ENCODE measurements around the gene BMAL1. TPM values are rescaled to one million over a fixed set of nuclear protein-coding genes. Genes with fewer than 3 reads are reported as not detected.

The BMAL1 gene
- total and polyA plus RNA-seq, 2 of the 8 experiments (the other 6 are each of a cell fraction or from before 2014, with no cell fraction given): 6.8 to 6.9 TPM

- Histone ChIP-seq H4K8ac (ENCODE audit: extremely low read depth, insufficient read depth, low read length) (no peak overlapping the region), H3K27me3 (replicated peaks in 1 of 4; ENCODE audit: control insufficient read depth in 3 of 4, extremely low read depth in 1 of 4, insufficient read depth in 3 of 4, low read length in 3 of 4) (no peaks in the 10 kb centered on the region), H3K79me2 (ENCODE audit: control insufficient read depth in 1 of 2, insufficient read depth in 2 of 2, low read length in 2 of 2) (0 out of 4 replicates have a peak, but pooled peaks cover 0 to 7% of the 10 kb centered on the region in 2 experiments), H3K18ac (ENCODE audit: extremely low read depth, low read length) (no peak overlapping the region), H3K4me2 (ENCODE audit: insufficient read depth in 1 of 2, low read depth in 2 of 2, low read length in 2 of 2) (no peak overlapping the region), H2BK15ac (ENCODE audit: low read length) (no peak overlapping the region), H3K4ac (replicated peaks; ENCODE audit: insufficient read length, low read depth, low read length) (no peak overlapping the region), H3K23ac (ENCODE audit: insufficient read length) (no peak overlapping the region), H4K5ac (ENCODE audit: insufficient read length, low read depth, low read length) (no peak overlapping the region), H3K23me2 (ENCODE audit: low read depth, low read length) (no peaks in the 10 kb centered on the region; the same call in 1 of the 2 replicates), H3K9me3 (ENCODE audit: insufficient read depth in 2 of 2, low read depth in 1 of 2, low read length in 1 of 2) (no peaks in the 10 kb centered on the region), H3K27ac (ENCODE audit: low read depth, low read length) (no peak overlapping the region), H2AK5ac (ENCODE audit: low read depth, low read length) (no peak overlapping the region), H3K9ac (replicated peaks in 1 of 4; ENCODE audit: extremely low read depth in 1 of 4, low read depth in 3 of 4, low read length in 3 of 4) (no peak overlapping the region), H3K56ac (replicated peaks; ENCODE audit: insufficient read length, low read depth, low read length) (no peak overlapping the region), H3K14ac (ENCODE audit: insufficient read length) (no peak overlapping the region), H3K4me3 (ENCODE audit: extremely low read depth in 1 of 4, insufficient read depth in 2 of 4, low read depth in 3 of 4, low read length in 4 of 4) (no peak overlapping the region), H3K36me3 (ENCODE audit: control insufficient read depth in 2 of 4, insufficient read depth in 4 of 4, low read length in 3 of 4) (no peaks in the 10 kb centered on the region), H2BK12ac (ENCODE audit: low read depth, low read length) (no peak overlapping the region), H4K91ac (replicated peaks; ENCODE audit: insufficient read length, low read length) (no peak overlapping the region), H3K4me1 (replicated peaks in 1 of 4; ENCODE audit: control insufficient read depth in 3 of 4, insufficient read depth in 4 of 4, low read length in 3 of 4) (peaks cover 0 to 6% (median 3%) of the 10 kb centered on the region in 4 experiments; a peak in 5 of 7 replicates), H4K20me1 (replicated peaks in 1 of 2; ENCODE audit: control insufficient read depth in 1 of 2, insufficient read depth in 2 of 2, low read length in 2 of 2) (peaks cover 0 to 3% of the 10 kb centered on the region in 2 experiments), H3K79me1 (ENCODE audit: low read depth, low read length) (no peaks in the 10 kb centered on the region), H2BK5ac (ENCODE audit: low read depth, low read length) (no peak overlapping the region), H2AFZ (ENCODE audit: low read length) (no peak overlapping the region), H2BK120ac (replicated peaks; ENCODE audit: low read depth, low read length) (no peak overlapping the region), H2BK20ac (ENCODE audit: low read length) (no peak overlapping the region)
- POLR2A ChIA-PET (ENCODE audit: partially characterized antibody): no interaction called here
- 82% methylated on average over 1 of the region's 1 CpG; no CpG with 5 or more reads in 1 of the 2 experiments for WGBS, 2 experiments (ENCODE audit: extremely low coverage in 1 of 2, insufficient coverage in 1 of 2, insufficient read length in 1 of 2, insufficient replicate concordance in 2 of 2, low coverage in 1 of 2, low lambda C conversion rate in 2 of 2, missing lambda C conversion rate in 1 of 2)
- FAIRE-seq (no peak), DNase-seq (ENCODE audit: low read depth in 1 of 2, low spot score in 2 of 2) (no peak)
- CTCF ChIA-PET (ENCODE audit: partially characterized antibody): interaction anchor here (0.9 to 3.4 kb wide), 8 partner anchors 15 to 95 kb away, joined by 3 to 16 read pairs (median 4); no protein-coding TSS in a partner anchor
- TF ChIP-seq TCF12 (IDR thresholded peaks at IDR 0.05; ENCODE audit: low read depth, low read length): no peak
- TF ChIP-seq SRF (IDR thresholded peaks at IDR 0.05; ENCODE audit: low read depth, low read length): no peak
- TF ChIP-seq RFX5 (IDR thresholded peaks at IDR 0.05; ENCODE audit: borderline replicate concordance, low read depth, low read length): no peak
- TF ChIP-seq PHF8 (conservative IDR thresholded peaks at IDR 0.05; ENCODE audit: low read depth, low read length): no peak
- no peak for TF ChIP-seq RNF2 (IDR thresholded peaks at IDR 0.05; ENCODE audit: borderline replicate concordance, low read depth, low read length, missing control alignments, poor library complexity, severe bottlenecking)
- no peak for TF ChIP-seq CBX8 (IDR thresholded peaks at IDR 0.05; ENCODE audit: borderline replicate concordance, low read depth, low read length)
- no peak for TF ChIP-seq POLR2A (IDR thresholded peaks at IDR 0.05; ENCODE audit: control extremely low read depth in 1 of 2, low read depth in 2 of 2, low read length in 2 of 2)
- TF ChIP-seq EGR1 (IDR thresholded peaks at IDR 0.05; ENCODE audit: borderline replicate concordance, low read depth, low read length): no peak
- TF ChIP-seq KDM4A (IDR thresholded peaks at IDR 0.05; ENCODE audit: low read depth, low read length, severe bottlenecking): no peak
- no peak for TF ChIP-seq HDAC2 (IDR thresholded peaks at IDR 0.05; ENCODE audit: borderline replicate concordance in 1 of 2, low read depth in 2 of 2, low read length in 2 of 2)
- no peak for TF ChIP-seq SP4 (IDR thresholded peaks at IDR 0.05; ENCODE audit: low read length)
- TF ChIP-seq GTF2F1 (IDR thresholded peaks at IDR 0.05; ENCODE audit: borderline replicate concordance, low read depth, low read length): no peak
- no peak for TF ChIP-seq BACH1 (IDR thresholded peaks at IDR 0.05; ENCODE audit: low read length)
Measured at GRCh38 chr11:13287681-13288080, 10.1 kb downstream of the BMAL1 start.

All from H1 (cell line).